H1 (cell line): ENCODE data around the gene NPC2. TPM values are rescaled to one million over a fixed set of nuclear protein-coding genes. Genes with fewer than 3 reads are reported as not detected.

Source experiments
- CTCF ChIA-PET: fragments of 300-600 bp; sonication (Branson Sonifier 250); formaldehyde crosslinking; loops from one replicate; lab custom pipeline; 2021; ENCODE audit not compliant: partially characterized antibody; lab: Charles Lee
- POLR2A ChIA-PET: fragments of 300-600 bp; sonication (Branson Sonifier 250); formaldehyde crosslinking; loops from one replicate; lab custom pipeline; 2021; ENCODE audit warnings: inconsistent platforms; ENCODE audit not compliant: partially characterized antibody; lab: Charles Lee
- DNase-seq, 2 experiments: peaks; one replicate each; pipeline versions ENCODE4 v3.0.0 to v3.0.0-alpha.2; 2010 to 2022; ENCODE audit warnings: low spot score in 2 of 2, low read depth in 1 of 2, mixed read lengths in 1 of 2
- FAIRE-seq: peaks from 2 replicates; lab custom pipeline; 2011; peaks lifted over from hg19 to GRCh38; lab: Jason Lieb, UNC
- H2AFZ ChIP-seq: 2 replicates; pipeline ENCODE4 v1.8.1; 2012; ENCODE audit warnings: low read length, inconsistent platforms
- H2AK5ac ChIP-seq: 2 replicates; pipeline ENCODE4 v1.6.1; 2013; ENCODE audit warnings: low read depth, low read length
- H2BK120ac ChIP-seq: replicated peaks from 2 replicates; pipeline ENCODE3; 2013; ENCODE audit warnings: low read depth, low read length, inconsistent platforms
- H2BK12ac ChIP-seq: 2 replicates; pipeline ENCODE4 v1.6.1; 2013; ENCODE audit warnings: low read depth, low read length
- H2BK15ac ChIP-seq: 2 replicates; pipeline ENCODE4 v1.6.1; 2013; ENCODE audit warnings: low read length
- H2BK20ac ChIP-seq: 2 replicates; pipeline ENCODE4 v1.6.1; 2013; ENCODE audit warnings: low read length
- H2BK5ac ChIP-seq: 2 replicates; pipeline ENCODE4 v1.6.1; 2013; ENCODE audit warnings: low read depth, low read length
- H3K14ac ChIP-seq: 2 replicates; pipeline ENCODE4 v1.6.1; 2013; ENCODE audit warnings: inconsistent platforms; ENCODE audit not compliant: insufficient read length
- H3K18ac ChIP-seq: 2 replicates; pipeline ENCODE4 v1.6.1; 2013; ENCODE audit warnings: low read length; ENCODE audit errors: extremely low read depth
- H3K23ac ChIP-seq: 2 replicates; pipeline ENCODE4 v1.6.1; 2013; ENCODE audit warnings: inconsistent platforms; ENCODE audit not compliant: insufficient read length
- H3K23me2 ChIP-seq: 2 replicates; pipeline ENCODE4 v1.6.1; 2013; ENCODE audit warnings: low read depth, low read length
- H3K27ac ChIP-seq: 2 replicates; pipeline ENCODE4 v1.6.1; 2011; ENCODE audit warnings: low read depth, low read length, inconsistent platforms
- H3K27me3 ChIP-seq, 4 experiments: replicated peaks in 1 of 4; 1 replicate in 1 of 4; 2 replicates in 3 of 4; pipeline versions ENCODE4 v1.6.1 to v1.8.1; 2011 to 2013; ENCODE audit warnings: low read length in 3 of 4, mild to moderate bottlenecking in 3 of 4, inconsistent platforms in 2 of 4, mixed read lengths in 2 of 4, moderate library complexity in 1 of 4; ENCODE audit not compliant: control insufficient read depth in 3 of 4, insufficient read depth in 3 of 4; ENCODE audit errors: extremely low read depth in 1 of 4
- H3K36me3 ChIP-seq, 4 experiments: 2 replicates each; pipeline versions ENCODE4 v1.6.1 to v1.8.1; 2011 to 2013; ENCODE audit warnings: mild to moderate bottlenecking in 4 of 4, low read length in 3 of 4, moderate library complexity in 2 of 4, control low read depth in 1 of 4, inconsistent platforms in 1 of 4; ENCODE audit not compliant: insufficient read depth in 4 of 4, control insufficient read depth in 2 of 4
- H3K4ac ChIP-seq: replicated peaks from 2 replicates; pipeline ENCODE3; 2013; ENCODE audit warnings: low read length, low read depth, mixed read lengths, inconsistent platforms; ENCODE audit not compliant: insufficient read length
- H3K4me1 ChIP-seq, 4 experiments: replicated peaks in 1 of 4; 1 replicate in 1 of 4; 2 replicates in 3 of 4; pipeline versions ENCODE4 v1.6.1 to v1.8.1; 2011 to 2013; ENCODE audit warnings: low read length in 3 of 4, inconsistent platforms in 2 of 4, mixed read lengths in 1 of 4; ENCODE audit not compliant: insufficient read depth in 4 of 4, control insufficient read depth in 3 of 4
- H3K4me2 ChIP-seq, 2 experiments: 2 replicates each; pipeline versions ENCODE4 v1.6.1 to v1.8.1; 2011 to 2013; ENCODE audit warnings: low read depth in 2 of 2, low read length in 2 of 2, control low read depth in 1 of 2, inconsistent platforms in 1 of 2, mild to moderate bottlenecking in 1 of 2; ENCODE audit not compliant: insufficient read depth in 1 of 2
- H3K4me3 ChIP-seq, 4 experiments: fragments of 200-600, 300-600 bp in 1 of 4; sonication (generic), shearing (Covaris generic), sonication (Bioruptor Twin) in 1 of 4; 2 replicates each; pipeline versions ENCODE4 v1.5.1 to v1.8.1; 2011 to 2016; ENCODE audit warnings: low read length in 4 of 4, low read depth in 3 of 4, control low read depth in 2 of 4, inconsistent platforms in 2 of 4, mild to moderate bottlenecking in 2 of 4, mixed read lengths in 1 of 4, moderate library complexity in 1 of 4; ENCODE audit not compliant: insufficient read depth in 2 of 4; ENCODE audit errors: extremely low read depth in 1 of 4
- H3K56ac ChIP-seq: replicated peaks from 2 replicates; pipeline ENCODE3; 2013; ENCODE audit warnings: low read depth, mild to moderate bottlenecking, mixed read lengths, low read length, inconsistent platforms; ENCODE audit not compliant: insufficient read length
- H3K79me1 ChIP-seq: 2 replicates; pipeline ENCODE4 v1.6.1; 2013; ENCODE audit warnings: low read depth, low read length, control low read depth
- H3K79me2 ChIP-seq, 2 experiments: 2 replicates each; pipeline versions ENCODE4 v1.6.1 to v1.8.1; 2012 to 2013; ENCODE audit warnings: low read length in 2 of 2, mild to moderate bottlenecking in 2 of 2, inconsistent platforms in 1 of 2; ENCODE audit not compliant: insufficient read depth in 2 of 2, control insufficient read depth in 1 of 2
- H3K9ac ChIP-seq, 4 experiments: replicated peaks in 1 of 4; 1 replicate in 1 of 4; 2 replicates in 3 of 4; pipeline versions ENCODE4 v1.6.1 to v1.8.1; 2011 to 2013; ENCODE audit warnings: low read depth in 3 of 4, low read length in 3 of 4, control low read depth in 2 of 4, mild to moderate bottlenecking in 2 of 4, moderate library complexity in 2 of 4, inconsistent platforms in 1 of 4; ENCODE audit errors: extremely low read depth in 1 of 4
- H3K9me3 ChIP-seq, 2 experiments: 2 replicates each; pipeline versions ENCODE4 v1.6.1 to v1.8.1; 2012 to 2013; ENCODE audit warnings: mild to moderate bottlenecking in 2 of 2, moderate library complexity in 2 of 2, control low read depth in 1 of 2, inconsistent platforms in 1 of 2, low read depth in 1 of 2, low read length in 1 of 2, mixed read lengths in 1 of 2; ENCODE audit not compliant: insufficient read depth in 2 of 2
- H4K20me1 ChIP-seq, 2 experiments: replicated peaks in 1 of 2; 2 replicates each; pipeline versions ENCODE3 to v1.8.1; 2011 to 2013; ENCODE audit warnings: inconsistent platforms in 2 of 2, low read length in 2 of 2, mild to moderate bottlenecking in 1 of 2; ENCODE audit not compliant: insufficient read depth in 2 of 2, control insufficient read depth in 1 of 2
- H4K5ac ChIP-seq: 2 replicates; pipeline ENCODE4 v1.6.1; 2013; ENCODE audit warnings: low read length, low read depth, mixed read lengths, inconsistent platforms; ENCODE audit not compliant: insufficient read length
- H4K8ac ChIP-seq: 2 replicates; pipeline ENCODE4 v1.8.0; 2013; ENCODE audit warnings: mild to moderate bottlenecking, moderate library complexity, low read length, inconsistent platforms; ENCODE audit not compliant: insufficient read depth; ENCODE audit errors: extremely low read depth
- H4K91ac ChIP-seq: replicated peaks from 2 replicates; pipeline ENCODE3; 2013; ENCODE audit warnings: low read length, mixed read lengths, inconsistent platforms; ENCODE audit not compliant: insufficient read length
- CHD2 ChIP-seq: IDR thresholded peaks from 2 replicates; pipeline ENCODE4 v1.6.1; 2012; ENCODE audit warnings: low read length, improper control_type of control experiment
- EZH2 ChIP-seq: fragments of 200-600 bp; sonication (generic); IDR thresholded peaks from 2 replicates; pipeline ENCODE4 v1.7.1; 2012; ENCODE audit warnings: low read depth, mild to moderate bottlenecking, moderate library complexity, low read length, inconsistent platforms; ENCODE audit not compliant: severe bottlenecking
- HDAC2 ChIP-seq, 2 experiments: fragments of 300-600 bp in 1 of 2; sonication (generic) in 1 of 2; IDR thresholded peaks; 2 replicates each; pipeline ENCODE4 v1.6.1; 2011 to 2012; ENCODE audit warnings: low read depth in 2 of 2, low read length in 2 of 2, mild to moderate bottlenecking in 2 of 2, moderate library complexity in 2 of 2, borderline replicate concordance in 1 of 2, inconsistent platforms in 1 of 2
- HDAC6 ChIP-seq: IDR thresholded peaks from one replicate; pipeline ENCODE4 v1.7.1; 2012; ENCODE audit warnings: low read depth, mild to moderate bottlenecking, inconsistent platforms, low read length, moderate library complexity
- KDM1A ChIP-seq: fragments of 200-600, 300-600 bp; sonication (generic); IDR thresholded peaks from 2 replicates; pipeline ENCODE4 v1.7.1; 2016; ENCODE audit warnings: mild to moderate bottlenecking, low read length, borderline replicate concordance
- KDM5A ChIP-seq: fragments of 200-600 bp; IDR thresholded peaks from 2 replicates; pipeline ENCODE4 v1.7.1; 2012; ENCODE audit warnings: mild to moderate bottlenecking, low read length, inconsistent platforms, mixed read lengths
- RNF2 ChIP-seq: fragments of 200-900, 300-1000 bp; sonication (generic); IDR thresholded peaks from 2 replicates; pipeline ENCODE4 v1.7.1; 2016; ENCODE audit warnings: borderline replicate concordance, low read depth, mild to moderate bottlenecking, antibody characterized with exemption, low read length; ENCODE audit not compliant: poor library complexity, severe bottlenecking; ENCODE audit errors: missing control alignments
- SAP30 ChIP-seq: fragments of 300-600 bp; sonication (generic); IDR thresholded peaks from 2 replicates; pipeline ENCODE4 v1.7.1; 2012; ENCODE audit warnings: low read length, moderate library complexity, mild to moderate bottlenecking, inconsistent platforms; ENCODE audit not compliant: insufficient read depth, insufficient replicate concordance
- TAF1 ChIP-seq: IDR thresholded peaks from 2 replicates; pipeline ENCODE4 v1.6.1; 2011; ENCODE audit warnings: mild to moderate bottlenecking, low read depth, low read length
- TAF7 ChIP-seq: optimal IDR thresholded peaks from 2 replicates; pipeline ENCODE3; 2011; ENCODE audit warnings: low read depth, mild to moderate bottlenecking, inconsistent platforms, low read length, moderate library complexity, borderline replicate concordance
- TEAD4 ChIP-seq: IDR thresholded peaks from 2 replicates; pipeline ENCODE4 v1.6.1; 2012; ENCODE audit warnings: low read depth, low read length, inconsistent platforms, mixed read lengths
- ZNF274 ChIP-seq: IDR thresholded peaks from 2 replicates; pipeline ENCODE4 v1.7.0; 2012; ENCODE audit warnings: low read length, borderline replicate concordance; ENCODE audit errors: extremely low read depth
- WGBS, 2 experiments: shearing (Covaris generic) in 1 of 2; methylation state at CpG; one replicate each; pipeline versions ENCODE4 v1.1.6 to v1.1.7; 2013 to 2015; ENCODE audit warnings: low lambda C conversion rate in 2 of 2, mixed read lengths in 2 of 2, inconsistent platforms in 1 of 2, low coverage in 1 of 2, missing lambda C conversion rate in 1 of 2; ENCODE audit not compliant: insufficient replicate concordance in 2 of 2, insufficient coverage in 1 of 2, insufficient read length in 1 of 2; ENCODE audit errors: extremely low coverage in 1 of 2, missing lambda C conversion rate in 1 of 2; 5-methylcytosine and 5-hydroxymethylcytosine counted together
- polyA plus RNA-seq, 7 experiments: library from polyadenylated mRNA; depleted of rRNA in 3 of 7; stranded (reverse) in 5 of 7; unstranded in 2 of 7; fragments of >200 nt in 5 of 7; fragments of 200-250 nt in 2 of 7; gene quantifications; 1 replicate in 5 of 7; 2 replicates in 1 of 7; 4 replicates in 1 of 7; pipeline versions ENCODE4 v1.2.1 to v1.2.3, GENCODE V29; 2011 to 2013; ENCODE audit warnings: missing spikeins in 2 of 7, mixed read lengths in 2 of 7
- total RNA-seq: library from RNA; stranded (reverse); fragmentation: NEBNext Ultra II Directional; extraction: Animal tissue kit (Norgen Biotek cat#: 25700); gene quantifications from 2 replicates; pipeline ENCODE4 v1.2.1, GENCODE V29; 2021

The NPC2 gene
- total and polyA plus RNA-seq, 2 of the 8 experiments (the other 6 are each of a cell fraction or from before 2014, with no cell fraction given) = 178 to 258 TPM

DNA sequence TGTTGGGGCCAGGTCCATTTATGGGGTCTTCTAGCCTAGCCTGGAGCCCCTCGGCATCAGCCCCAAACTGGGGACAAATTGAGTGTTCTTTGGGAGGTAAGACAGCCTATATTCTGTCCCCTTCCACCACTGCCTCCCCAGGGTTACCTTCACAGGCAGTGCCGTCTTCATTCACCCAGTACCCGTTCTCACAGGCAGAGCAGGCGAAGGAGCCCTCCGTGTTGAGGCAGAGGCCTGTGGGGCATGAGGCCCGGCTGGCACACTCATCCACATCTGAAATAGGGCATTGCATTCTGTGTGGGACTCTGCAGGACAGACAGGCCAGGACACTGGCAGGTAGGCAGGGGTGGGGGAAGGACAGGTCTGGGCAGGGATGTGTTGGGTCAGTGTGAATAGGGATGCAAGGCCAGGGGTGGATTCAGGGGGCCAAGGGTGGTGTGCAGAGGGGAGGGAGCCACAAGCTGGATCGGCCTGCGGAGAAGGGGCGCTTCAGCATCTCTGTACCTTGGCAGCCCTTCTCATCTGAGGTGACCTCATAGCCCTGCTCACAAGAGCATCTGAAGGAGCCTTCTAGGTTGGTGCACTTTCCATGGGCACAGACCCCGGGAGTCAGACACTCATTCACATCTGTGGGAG, 16.6 kb upstream of the NPC2 start:
- no peaks in the 10 kb centered on the region for H3K9me3 ChIP-seq
- 89% methylated on average over 10 of the region's 10 CpGs; no CpG with 5 or more reads in 1 of the 2 experiments for WGBS, 2 experiments
- H4K91ac ChIP-seq = no peak overlapping the region
- no peak overlapping the region for H3K56ac ChIP-seq
- H3K27me3 ChIP-seq = no peaks in the 10 kb centered on the region; a peak in 1 of 7 replicates
- H3K18ac ChIP-seq = no peak overlapping the region
- no peak for FAIRE-seq
- H3K23ac ChIP-seq = no peak overlapping the region
- H4K5ac ChIP-seq = no peak overlapping the region
- H2BK5ac ChIP-seq = peak overlapping the region; percentile 35; the same call in 1 of the 2 replicates
- peak overlapping the region; percentile 63; the same call in 1 of the 2 replicates for H2BK12ac ChIP-seq
- no peaks in the 10 kb centered on the region for H3K36me3 ChIP-seq
- peak overlapping the region; percentile 27 for H2BK20ac ChIP-seq
- H3K4me3 ChIP-seq = no peak overlapping the region
- H3K79me2 ChIP-seq = no peaks in the 10 kb centered on the region
- peak overlapping the region; percentile 4; the same call in 1 of the 2 replicates for H2AK5ac ChIP-seq
- no peak overlapping the region for H3K4me2 ChIP-seq
- no peak overlapping the region for H3K27ac ChIP-seq
- no peaks in the 10 kb centered on the region for H3K79me1 ChIP-seq
- H3K14ac ChIP-seq = no peak overlapping the region
- CTCF ChIA-PET = interaction anchor here (0.7 to 6.5 kb wide), 14 partner anchors 9 to 105 kb away, joined by 3 to 64 read pairs (median 7); no protein-coding TSS in a partner anchor
- no peak overlapping the region for H2BK120ac ChIP-seq
- POLR2A ChIA-PET = interaction anchor here (2.2 kb wide), 1 partner anchor 8 kb away, joined by 7 read pairs; no protein-coding TSS in a partner anchor
- no peak overlapping the region for H3K9ac ChIP-seq
- no peak for DNase-seq
- H2BK15ac ChIP-seq = 0 out of 2 replicates have a peak overlapping the region, but pooled peaks have one; percentile 4
- no peak overlapping the region for H4K8ac ChIP-seq
- peaks cover 0 to 22% (median 12%) of the 10 kb centered on the region in 4 experiments; a peak in 6 of 7 replicates for H3K4me1 ChIP-seq
- H4K20me1 ChIP-seq = no peaks in the 10 kb centered on the region
- no peak overlapping the region for H2AFZ ChIP-seq
- no peak overlapping the region for H3K4ac ChIP-seq
- H3K23me2 ChIP-seq = no peaks in the 10 kb centered on the region
- no peak for TF ChIP-seq ZNF274
- TF ChIP-seq TAF7 = no peak
- TF ChIP-seq SAP30 = no peak
- TF ChIP-seq CHD2 = no peak
- no peak for TF ChIP-seq KDM5A
- TF ChIP-seq RNF2 = no peak
- no peak for TF ChIP-seq EZH2
- no peak for TF ChIP-seq KDM1A
- TF ChIP-seq TAF1 = no peak
- no peak for TF ChIP-seq TEAD4
- TF ChIP-seq HDAC2 (IDR thresholded peaks at IDR 0.05; ENCODE audit: borderline replicate concordance in 1 of 2, low read depth in 2 of 2, low read length in 2 of 2) = no peak
- no peak for TF ChIP-seq HDAC6
